NCI-H526 treated with DMSO at 0.1 percent for 48 hours (cell line): ENCODE measurements around the gene OBP2A.

Experiments used
- DNase-seq: peaks from one replicate; lab custom pipeline; 2025; lab: John Stamatoyannopoulos, UW

Gene OBP2A

GRCh38 chr9:135579889-135580660 is 34.1 kb downstream of the OBP2A start:
- no peak for DNase-seq

- DNase-seq = no peak
These were observed 34.9 kb downstream of the OBP2A start for GRCh38 chr9:135580664-135581380.

DNA sequence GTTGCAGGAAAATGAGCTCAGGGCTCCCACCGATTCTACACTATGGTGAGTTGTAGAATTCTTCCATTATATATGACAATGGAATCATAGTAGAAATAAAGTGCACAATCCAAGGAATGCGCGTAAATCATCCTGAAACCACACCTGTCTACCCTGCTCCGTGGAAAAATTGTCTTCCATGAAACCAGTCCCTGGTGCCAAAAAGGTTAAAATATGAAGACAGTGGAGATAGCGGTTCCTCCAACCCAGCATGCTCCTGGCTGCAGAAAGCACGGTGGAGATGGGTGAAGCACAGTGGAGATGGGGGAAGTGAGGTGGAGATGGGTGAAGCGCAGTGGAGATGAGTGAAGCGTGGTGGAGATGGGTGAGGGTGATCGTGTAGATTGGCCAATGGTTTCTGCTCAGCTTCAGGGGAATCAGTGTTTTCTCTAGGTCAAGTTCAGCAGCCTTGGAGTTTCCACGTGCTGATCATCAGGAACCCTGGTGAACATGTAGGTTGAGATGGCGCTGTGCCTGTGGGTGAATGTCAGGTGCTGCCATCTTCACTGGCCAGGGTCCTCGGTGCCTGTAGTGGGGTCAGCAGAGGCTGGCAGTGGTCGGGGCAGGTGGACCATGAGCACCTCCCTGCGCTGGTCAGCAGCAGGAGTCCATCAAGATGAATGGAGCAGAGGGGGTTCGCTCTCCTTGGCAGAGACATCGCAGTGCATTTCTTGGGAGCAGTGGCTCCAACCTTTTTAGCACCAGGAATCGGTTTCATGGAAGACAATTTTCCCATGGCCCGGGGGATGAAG is 35.9 kb downstream of the OBP2A start:
- DNase-seq = no peak

- no peak for DNase-seq
These were observed 36.6 kb downstream of the OBP2A start for GRCh38 chr9:135582541-135582940.

- no peak for DNase-seq
These were observed 37.2 kb downstream of the OBP2A start for GRCh38 chr9:135582966-135583687.

DNA sequence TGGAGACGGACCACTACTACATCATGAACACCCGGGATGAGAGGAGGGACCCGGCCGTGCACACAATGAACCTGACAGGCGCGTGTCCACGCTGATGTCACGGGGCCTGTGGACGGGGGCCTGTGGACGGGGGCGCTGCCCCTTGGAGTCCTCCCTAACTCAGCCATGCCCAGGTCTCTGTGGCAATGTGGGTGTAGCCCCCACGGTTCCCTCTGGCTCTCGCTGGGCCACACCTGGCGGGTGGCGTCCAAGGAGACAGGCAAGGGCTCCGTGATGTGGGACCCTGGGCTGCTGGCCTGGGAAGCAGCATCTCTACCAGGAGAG is 37.7 kb downstream of the OBP2A start:
- no peak for DNase-seq

- no peak for DNase-seq
These were observed 38.4 kb downstream of the OBP2A start for GRCh38 chr9:135584371-135584770.

DNA sequence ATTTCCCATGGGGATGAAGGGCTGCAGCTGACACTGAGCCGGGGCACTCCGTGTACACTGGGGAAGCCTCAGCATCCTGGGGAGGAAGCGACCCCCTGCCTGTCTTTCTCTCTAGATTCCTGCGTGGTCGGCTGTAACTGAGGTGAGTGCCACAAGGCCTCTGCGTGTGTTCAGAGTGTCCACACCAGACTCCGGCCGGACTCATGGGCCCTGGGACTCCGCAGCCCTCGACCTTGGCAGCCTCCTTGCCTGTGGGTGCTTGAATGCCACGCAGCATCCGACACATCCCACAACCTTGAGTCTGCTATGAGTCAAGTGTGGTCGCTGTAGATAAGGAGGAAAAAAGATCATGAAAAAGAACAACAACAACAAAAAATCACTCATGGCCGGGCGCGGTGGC is 39.0 kb downstream of the OBP2A start:
- DNase-seq = no peak

DNA sequence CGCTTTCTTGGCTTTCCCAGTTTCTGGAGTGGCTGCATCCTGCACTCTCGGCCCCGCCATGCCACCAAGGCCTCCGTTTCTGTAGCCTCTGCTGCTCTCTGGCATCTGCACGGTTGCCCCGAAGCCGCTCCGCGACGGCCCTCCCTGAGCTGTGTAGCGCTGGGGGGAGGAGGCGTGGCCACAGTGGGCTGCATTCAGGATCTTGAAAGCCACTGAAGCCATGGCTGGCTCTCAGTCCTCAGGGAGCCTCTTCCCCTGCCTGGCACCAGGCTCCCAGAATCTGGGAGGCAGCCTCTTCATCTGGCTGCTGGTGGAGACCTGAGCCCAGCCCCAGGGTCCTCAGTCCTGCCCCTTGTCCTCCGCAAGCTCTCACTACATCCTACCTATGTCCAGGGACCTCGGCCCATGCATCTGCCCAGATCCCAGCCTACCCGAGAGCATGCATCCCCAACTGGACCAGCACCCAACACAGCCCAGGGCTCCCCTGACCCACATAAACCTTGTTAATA is 40.7 kb downstream of the OBP2A start:
- DNase-seq = no peak

GRCh38 chr9:135587658-135588057 is 41.7 kb downstream of the OBP2A start:
- no peak for DNase-seq

- DNase-seq = no peak
These were observed 42.4 kb downstream of the OBP2A start for GRCh38 chr9:135588371-135588770.

DNA sequence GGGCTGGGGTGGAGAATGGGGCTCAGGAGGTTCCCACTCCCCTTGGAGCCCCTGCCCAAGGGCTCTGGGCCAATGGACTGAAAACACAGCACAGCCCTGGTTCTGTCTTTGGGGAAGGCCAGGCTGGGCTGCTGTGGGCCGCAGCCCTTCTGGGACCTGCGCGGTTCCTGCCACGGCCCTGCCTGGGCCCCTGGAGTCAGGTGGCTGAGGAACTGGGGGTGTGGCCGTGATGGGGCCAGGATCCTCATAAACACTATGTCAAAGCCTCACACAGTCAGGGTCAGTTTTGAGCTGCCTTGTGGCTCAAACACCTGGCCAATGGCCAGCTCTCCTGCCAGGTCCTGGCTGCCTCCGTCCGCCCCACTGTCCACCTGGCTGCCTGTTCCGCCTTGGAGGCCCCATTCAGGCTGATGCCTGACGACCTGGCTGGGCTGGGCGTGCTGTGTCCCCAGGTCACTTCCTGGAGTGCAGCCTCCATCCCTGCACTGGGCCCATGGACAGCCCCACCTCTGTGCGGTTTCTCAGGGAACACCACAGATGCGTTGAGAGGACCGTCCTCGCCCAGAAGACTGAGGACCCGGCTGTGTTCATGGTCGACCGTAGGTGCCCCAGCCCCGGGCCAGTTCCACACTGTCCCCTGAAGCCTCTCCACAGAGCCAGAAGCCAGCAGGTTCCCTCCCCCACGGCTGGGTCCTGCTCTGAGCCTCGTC is 43.1 kb downstream of the OBP2A start:
- no peak for DNase-seq

GRCh38 chr9:135589596-135590485 is 43.9 kb downstream of the OBP2A start:
- DNase-seq = no peak

DNA sequence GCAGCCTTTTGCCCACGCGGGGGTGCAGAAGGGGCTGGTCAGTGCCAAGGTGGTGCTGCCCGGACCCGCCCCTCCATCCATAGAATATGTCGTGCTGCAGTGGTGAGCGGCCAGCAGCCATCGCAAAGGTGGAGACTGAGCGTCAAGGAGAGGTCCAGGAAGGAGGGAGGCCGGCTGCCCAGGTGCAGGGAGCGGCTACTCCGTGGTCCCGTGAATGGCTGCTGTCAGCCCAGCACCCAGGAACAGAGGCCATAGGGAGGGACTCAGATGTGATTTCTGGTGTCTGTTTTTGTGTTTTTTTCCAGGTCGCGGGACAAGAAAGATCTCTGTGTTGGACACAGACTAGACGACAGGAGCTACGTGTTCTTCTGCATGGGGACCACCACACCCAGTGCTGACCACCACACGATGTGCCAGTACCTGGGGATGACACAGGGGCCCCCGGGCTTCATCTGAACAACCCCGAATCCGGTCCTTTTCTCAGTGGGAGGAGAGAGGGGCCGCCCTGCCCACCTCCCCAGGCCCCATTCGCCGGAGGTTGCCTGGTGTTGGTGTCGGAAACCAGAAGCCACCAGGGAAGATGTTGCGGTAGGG is 44.7 kb downstream of the OBP2A start:
- DNase-seq = no peak

- no peak for DNase-seq
These were observed 45.8 kb downstream of the OBP2A start for GRCh38 chr9:135591506-135592330.

GRCh38 chr9:135592331-135592590 is 46.3 kb downstream of the OBP2A start:
- DNase-seq = no peak

DNA sequence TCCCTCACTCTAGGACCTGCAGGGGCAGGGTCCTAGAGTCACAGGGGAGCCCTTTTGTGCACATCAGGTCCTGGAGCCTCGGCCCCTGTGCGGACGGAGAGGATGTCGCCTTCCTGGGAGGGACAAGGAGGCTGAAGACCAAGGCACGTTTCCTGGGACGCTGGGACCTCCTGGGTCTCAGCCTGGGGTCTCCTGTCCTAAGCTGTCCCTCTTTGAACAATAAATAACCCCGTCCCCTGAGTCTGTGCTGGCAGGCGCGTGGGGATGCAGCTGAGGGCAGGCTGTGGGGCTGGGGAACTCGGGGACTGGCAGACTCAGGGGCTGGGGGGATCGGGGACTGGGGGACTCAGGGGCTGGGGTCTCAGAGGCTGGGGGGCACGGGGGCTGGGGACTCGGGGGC is 46.7 kb downstream of the OBP2A start:
- DNase-seq = no peak

GRCh38 chr9:135596211-135596610 is 50.3 kb downstream of the OBP2A start:
- DNase-seq = no peak
